GM23338 (cell line): ENCODE data around the gene NOL3. TPM values are rescaled to one million over a fixed set of nuclear protein-coding genes. Genes with fewer than 3 reads are reported as not detected.

ENCODE experiments used
- ATAC-seq: fragments of 200-7000 bp; cut with Tn5 transposase; 3 replicates; pipeline ENCODE4 v1.9.1; 2020
- DNase-seq: peaks from one replicate; pipeline ENCODE4 v3.0.0-alpha.2; 2015; ENCODE audit warnings: low spot score
- H2AFZ ChIP-seq: fragments of 200-600 bp; sonication (generic); 2 replicates; pipeline ENCODE4 v1.8.0; 2016; ENCODE audit warnings: antibody characterized with exemption, mild to moderate bottlenecking, moderate library complexity
- H3F3A ChIP-seq: fragments of 200-600 bp; sonication (generic); replicated peaks from 2 replicates; pipeline ENCODE4 v1.8.0; 2017; ENCODE audit warnings: antibody characterized with exemption, mixed run types, low read depth
- H3K27ac ChIP-seq: fragments of 200-600 bp; sonication (generic); 2 replicates; pipeline ENCODE4 v1.6.1; 2016; ENCODE audit warnings: low read depth
- H3K27me3 ChIP-seq: fragments of 200-600 bp; sonication (generic); 2 replicates; pipeline ENCODE4 v1.8.0; 2016; ENCODE audit warnings: mild to moderate bottlenecking, mixed run types, moderate library complexity; ENCODE audit not compliant: insufficient read depth
- H3K36me3 ChIP-seq: fragments of 200-600 bp; sonication (generic); 2 replicates; pipeline ENCODE4 v1.8.0; 2016; ENCODE audit warnings: mild to moderate bottlenecking; ENCODE audit not compliant: insufficient read depth
- H3K4me1 ChIP-seq: fragments of 200-600 bp; sonication (generic); 2 replicates; pipeline ENCODE4 v1.8.0; 2016; ENCODE audit warnings: mild to moderate bottlenecking, moderate library complexity; ENCODE audit not compliant: insufficient read depth
- H3K4me2 ChIP-seq: fragments of 200-600 bp; sonication (generic); 2 replicates; pipeline ENCODE4 v1.7.1; 2017; ENCODE audit warnings: mixed run types
- H3K4me3 ChIP-seq: fragments of 200-600 bp; sonication (generic); 2 replicates; pipeline ENCODE4 v1.6.1; 2016; ENCODE audit warnings: mixed run types
- H3K79me2 ChIP-seq: fragments of 200-600 bp; sonication (generic); replicated peaks from 2 replicates; pipeline ENCODE4 v1.8.0; 2017; ENCODE audit warnings: mild to moderate bottlenecking; ENCODE audit not compliant: insufficient read depth
- H3K9me2 ChIP-seq: fragments of 200-600 bp; sonication (generic); 2 replicates; pipeline ENCODE4 v1.8.0; 2017; ENCODE audit not compliant: insufficient read depth
- H4K20me1 ChIP-seq: fragments of 200-600 bp; sonication (generic); replicated peaks from 2 replicates; pipeline ENCODE4 v1.8.0; 2017; ENCODE audit warnings: mild to moderate bottlenecking; ENCODE audit not compliant: insufficient read depth
- H3K27ac Mint-ChIP-seq: 2 replicates; pipeline ENCODE4 v1.8.0; 2020; ENCODE audit warnings: inconsistent platforms, mild to moderate bottlenecking, moderate library complexity, mixed read lengths
- H3K27me3 Mint-ChIP-seq: 3 replicates; pipeline ENCODE4 v1.8.0; 2022; ENCODE audit warnings: low read depth, mild to moderate bottlenecking, moderate library complexity, mixed read lengths, inconsistent platforms; ENCODE audit not compliant: insufficient read depth, poor library complexity
- H3K36me3 Mint-ChIP-seq: 3 replicates; pipeline ENCODE4 v1.8.0; 2021; ENCODE audit warnings: low read depth, mild to moderate bottlenecking, inconsistent platforms, moderate library complexity, mixed read lengths
- H3K4me1 Mint-ChIP-seq: 3 replicates; pipeline ENCODE4 v1.8.0; 2020; ENCODE audit warnings: mild to moderate bottlenecking, inconsistent platforms, mixed read lengths
- H3K4me3 Mint-ChIP-seq: 3 replicates; pipeline ENCODE4 v1.8.0; 2021; ENCODE audit warnings: moderate library complexity, mild to moderate bottlenecking, inconsistent platforms, mixed read lengths
- H3K9me3 Mint-ChIP-seq: 3 replicates; pipeline ENCODE4 v1.8.0; 2020; ENCODE audit warnings: moderate library complexity, mild to moderate bottlenecking, inconsistent platforms, mixed read lengths
- CREB1 ChIP-seq: fragments of 250-450 bp; sonication (Bioruptor Pico); IDR thresholded peaks from 2 replicates; pipeline ENCODE4 v1.5.0; 2020; ENCODE audit warnings: low read depth, mild to moderate bottlenecking, moderate library complexity
- CTCF ChIP-seq, 2 experiments: fragments of 200-600 bp in 1 of 2; sonication (generic) in 1 of 2; conservative IDR thresholded peaks; 2 replicates each; pipeline versions ENCODE4 v1.5.1 to v1.6.1; 2016 to 2017; ENCODE audit warnings: antibody characterized with exemption in 2 of 2, low read depth in 2 of 2, mild to moderate bottlenecking in 2 of 2, moderate library complexity in 1 of 2
- EZH2 ChIP-seq: fragments of 200-600 bp; sonication (generic); IDR thresholded peaks from one replicate; pipeline ENCODE4 v1.8.0; 2017; ENCODE audit warnings: antibody characterized with exemption, mild to moderate bottlenecking, low read depth; ENCODE audit not compliant: unreplicated experiment
- JUNB ChIP-seq: IDR thresholded peaks from one replicate; pipeline ENCODE4 v1.6.1; 2016; ENCODE audit warnings: antibody characterized with exemption; ENCODE audit not compliant: unreplicated experiment
- POLR2AphosphoS5 ChIP-seq: IDR thresholded peaks from 2 replicates; pipeline ENCODE4 v1.6.1; 2016; ENCODE audit warnings: antibody characterized with exemption, low read depth
- REST ChIP-seq: IDR thresholded peaks from one replicate; pipeline ENCODE4 v1.6.1; 2018; ENCODE audit warnings: antibody characterized with exemption; ENCODE audit not compliant: unreplicated experiment
- ZNF114 ChIP-seq: fragments of 250-450 bp; sonication (Bioruptor Pico); IDR thresholded peaks from 2 replicates; pipeline ENCODE4 v1.5.0; 2020; ENCODE audit warnings: mild to moderate bottlenecking, moderate library complexity
- ZNF462 ChIP-seq: fragments of 250-450 bp; sonication (Bioruptor Pico); IDR thresholded peaks from 2 replicates; pipeline ENCODE4 v1.5.0; 2020; ENCODE audit warnings: mild to moderate bottlenecking, moderate library complexity
- polyA plus RNA-seq: library from polyadenylated mRNA; unstranded; fragments of >200 nt; fragmentation: Nextera tagmentation; extraction: Ambion mirVana; gene quantifications from 2 replicates; pipeline ENCODE4 v1.2.1, GENCODE V29; 2016
- total RNA-seq: library from RNA; depleted of rRNA; stranded (reverse); fragments of >200 nt; shearing (Covaris generic); gene quantifications from 2 replicates; pipeline ENCODE4 v1.2.3, GENCODE V29; 2014

The NOL3 gene
- total and polyA plus RNA-seq, 2 experiments from 2014 or later = 3.3 to 4.0 TPM

DNA sequence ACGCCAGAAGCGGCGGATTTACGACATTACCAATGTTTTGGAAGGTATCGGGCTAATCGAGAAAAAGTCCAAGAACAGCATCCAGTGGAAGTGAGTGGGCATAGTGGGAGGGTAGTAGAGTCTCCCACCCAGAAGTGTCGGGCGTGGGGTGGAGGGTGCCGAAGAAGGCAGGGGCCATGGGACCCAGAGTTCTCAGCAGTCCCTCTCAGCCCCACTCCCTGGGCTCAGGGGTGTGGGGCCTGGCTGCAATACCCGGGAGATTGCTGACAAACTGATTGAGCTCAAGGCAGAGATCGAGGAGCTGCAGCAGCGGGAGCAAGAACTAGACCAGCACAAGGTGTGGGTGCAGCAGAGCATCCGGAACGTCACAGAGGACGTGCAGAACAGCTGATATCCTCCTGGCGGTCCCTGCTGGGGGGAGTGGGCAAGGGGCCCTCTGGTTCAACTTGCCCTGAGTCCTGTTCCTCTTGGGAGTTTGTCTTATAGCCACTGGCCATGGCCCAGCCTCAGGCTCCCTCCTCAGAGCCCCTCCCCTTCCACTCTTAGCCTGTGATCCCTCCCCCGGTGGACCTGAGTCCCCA lies 22.5 kb downstream of the NOL3 start:
- no peak for ATAC-seq
- peak overlapping the region; percentile 97 for H3K4me3 ChIP-seq
- no peak for DNase-seq
- peaks cover 7% of the 10 kb centered on the region; the same call in 1 of the 2 replicates for H3K4me1 ChIP-seq
- H2AFZ ChIP-seq = no peak overlapping the region
- Mint-ChIP-seq H3K9me3 (no peaks in the 10 kb centered on the region), H3K27me3 (peaks cover 9% of the 10 kb centered on the region), H3K4me1 (peaks cover 22% of the 10 kb centered on the region), H3K4me3 (peak overlapping the region; percentile 93), H3K27ac (peak overlapping the region; percentile 53; the same call in 1 of the 2 replicates), H3K36me3 (peaks cover 42% of the 10 kb centered on the region)
- H3F3A ChIP-seq = 0 out of 2 replicates have a peak, but pooled peaks cover 15% of the 10 kb centered on the region
- peaks cover 20% of the 10 kb centered on the region; the same call in 1 of the 2 replicates for H3K36me3 ChIP-seq
- H3K4me2 ChIP-seq = peak overlapping the region; percentile 98
- H3K79me2 ChIP-seq = peaks cover 21% of the 10 kb centered on the region
- TF ChIP-seq EZH2 (no peak), CREB1 (no peak), ZNF462 (CRISPR knock-in tag) (no peak), CTCF (conservative IDR thresholded peaks at IDR 0.05; ENCODE audit: low read depth in 2 of 2) (no peak), JUNB (no peak), POLR2AphosphoS5 (no peak), REST (no peak), ZNF114 (no peak)
- no peak overlapping the region for H3K27ac ChIP-seq
- no peaks in the 10 kb centered on the region for H3K9me2 ChIP-seq
- peaks cover 22% of the 10 kb centered on the region for H4K20me1 ChIP-seq
- H3K27me3 ChIP-seq = no peaks in the 10 kb centered on the region
